ENCODE measurements around the gene PDGFA. TPM values are rescaled to one million over a fixed set of nuclear protein-coding genes. Genes with fewer than 3 reads are reported as not detected.
A peak's percentile ranks its signal among the peaks of the same experiment; 100 is the strongest.

The PDGFA gene
- total RNA-seq, 4 donors from 2014 or later: 5.1 to 13.5 (median 8.5) TPM

DNA sequence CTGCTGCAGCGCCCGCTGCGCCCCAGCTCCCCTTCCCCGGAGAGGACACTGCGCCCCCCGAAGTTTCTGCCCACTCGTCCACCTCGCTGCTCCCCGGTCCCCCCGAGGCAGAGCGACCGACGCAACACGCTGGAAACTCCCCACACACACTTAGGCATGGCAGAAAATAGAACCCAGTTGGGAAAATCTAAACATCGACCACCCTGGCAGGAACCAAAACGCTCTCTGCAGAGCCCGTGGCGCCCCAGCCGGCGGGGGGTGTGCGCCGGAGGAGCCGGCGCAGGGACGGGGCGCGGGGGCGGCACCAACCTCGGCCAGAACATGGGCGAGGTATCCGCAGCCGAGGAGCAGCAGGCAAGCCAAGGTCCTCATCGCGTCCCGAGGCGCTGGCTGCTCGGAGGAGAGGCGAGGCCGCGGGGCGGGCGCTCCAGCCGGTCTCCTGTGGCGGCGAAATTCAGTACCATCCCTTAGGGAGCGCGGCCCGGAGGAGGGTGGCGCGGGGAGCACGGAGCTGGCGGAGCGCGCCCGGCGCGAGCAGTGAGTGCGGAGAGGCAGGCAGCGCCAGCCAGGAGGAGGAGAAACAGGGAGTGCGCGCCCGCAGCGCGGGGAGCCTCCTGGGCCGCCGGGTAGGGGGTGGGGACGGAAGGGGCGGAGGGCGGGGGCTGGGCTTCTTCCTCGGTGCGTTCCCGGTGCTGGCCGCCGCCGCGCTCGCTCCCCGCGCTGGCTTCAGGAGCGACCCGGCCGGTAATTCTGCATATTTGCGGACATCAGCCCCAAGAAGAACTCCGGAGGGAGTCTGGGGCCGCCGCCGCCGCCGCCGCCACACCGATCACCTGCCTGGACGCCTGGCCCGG, 789 bp downstream of the PDGFA start:
- DNase-seq: no peak
- WGBS, 2 donors: no CpG with 5 or more reads among the region's 93 CpGs
- TF ChIP-seq, protein P1, sequence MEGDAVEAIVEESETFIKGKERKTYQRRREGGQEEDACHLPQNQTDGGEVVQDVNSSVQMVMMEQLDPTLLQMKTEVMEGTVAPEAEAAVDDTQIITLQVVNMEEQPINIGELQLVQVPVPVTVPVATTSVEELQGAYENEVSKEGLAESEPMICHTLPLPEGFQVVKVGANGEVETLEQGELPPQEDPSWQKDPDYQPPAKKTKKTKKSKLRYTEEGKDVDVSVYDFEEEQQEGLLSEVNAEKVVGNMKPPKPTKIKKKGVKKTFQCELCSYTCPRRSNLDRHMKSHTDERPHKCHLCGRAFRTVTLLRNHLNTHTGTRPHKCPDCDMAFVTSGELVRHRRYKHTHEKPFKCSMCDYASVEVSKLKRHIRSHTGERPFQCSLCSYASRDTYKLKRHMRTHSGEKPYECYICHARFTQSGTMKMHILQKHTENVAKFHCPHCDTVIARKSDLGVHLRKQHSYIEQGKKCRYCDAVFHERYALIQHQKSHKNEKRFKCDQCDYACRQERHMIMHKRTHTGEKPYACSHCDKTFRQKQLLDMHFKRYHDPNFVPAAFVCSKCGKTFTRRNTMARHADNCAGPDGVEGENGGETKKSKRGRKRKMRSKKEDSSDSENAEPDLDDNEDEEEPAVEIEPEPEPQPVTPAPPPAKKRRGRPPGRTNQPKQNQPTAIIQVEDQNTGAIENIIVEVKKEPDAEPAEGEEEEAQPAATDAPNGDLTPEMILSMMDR (IDR thresholded peaks at IDR 0.05): no peak
- peak in 2 of 4 donors; percentile 59 to 72 for TF ChIP-seq POLR2A (IDR thresholded peaks at IDR 0.05)
- Histone ChIP-seq H3K27me3 (peaks cover 0 to 87% (median 13%) of the 10 kb centered on the region in 4 donors), H3K4me1 (peaks cover 47 to 87% (median 63%) of the 10 kb centered on the region in 3 donors), H3K9me3 (no peaks in the 10 kb centered on the region), H3K36me3 (no peaks in the 10 kb centered on the region), H3K4me3 (peak overlapping the region; percentile 57 to 78 (median 62)), H3K27ac (peak overlapping the region; percentile 81 to 95 (median 89))
- intact Hi-C loops (cut with DNase I): no loop called here

DNA sequence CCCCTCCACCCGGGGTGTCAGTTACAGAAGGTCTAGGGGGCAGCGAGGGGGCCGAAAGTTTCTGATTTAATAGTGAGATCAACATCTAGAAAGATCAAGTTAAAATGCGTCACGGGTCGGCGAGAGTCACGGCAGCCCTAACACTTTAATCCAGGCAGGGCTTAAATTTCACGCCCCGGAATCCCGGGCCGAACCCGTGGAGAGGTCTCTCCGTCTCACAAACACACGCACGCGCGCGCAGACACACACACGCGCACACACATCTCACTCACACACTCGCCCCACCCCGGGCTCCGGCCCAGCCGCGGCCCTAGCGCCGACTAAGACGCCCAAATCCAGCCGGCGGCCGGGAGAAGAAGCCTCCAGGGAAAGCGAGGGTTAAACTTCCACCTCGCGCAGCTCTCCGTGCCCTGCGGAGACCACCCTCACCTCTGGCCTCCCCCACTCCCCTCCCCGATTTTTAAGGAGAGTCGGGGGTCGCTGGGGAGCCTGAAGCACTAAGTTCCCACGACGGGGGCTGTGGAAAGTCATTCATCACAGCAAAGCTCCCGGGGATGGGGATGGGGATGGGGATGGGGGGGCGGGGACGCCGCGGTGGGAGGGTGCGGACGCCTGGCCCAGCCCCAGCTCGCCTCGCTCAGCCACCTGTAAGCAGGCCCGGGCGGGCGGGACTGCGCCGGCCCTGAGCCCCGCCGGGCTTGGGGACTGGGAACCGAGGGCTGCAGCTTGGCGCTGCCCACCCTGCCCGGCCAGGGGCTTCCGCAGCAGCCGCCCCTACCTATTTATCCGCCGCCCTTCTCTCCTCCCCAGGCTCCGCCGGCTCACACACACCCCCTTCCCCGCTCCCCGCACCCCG, 1.6 kb downstream of the PDGFA start:
- H3K36me3 ChIP-seq: no peaks in the 10 kb centered on the region
- no peaks in the 10 kb centered on the region for H3K9me3 ChIP-seq
- TF ChIP-seq, protein P1 (IDR thresholded peaks at IDR 0.05): no peak
- peak in 2 of 4 donors; percentile 14 to 17 for TF ChIP-seq POLR2A (IDR thresholded peaks at IDR 0.05)
- peak overlapping the region; percentile 57 to 78 (median 62) for H3K4me3 ChIP-seq
- intact Hi-C loops (cut with DNase I): no loop called here
- no peak for DNase-seq
- H3K4me1 ChIP-seq: peaks cover 50 to 94% (median 63%) of the 10 kb centered on the region in 3 donors
- 0 to 1% methylated on average over 26 to 27 of the region's 70 CpGs for WGBS, 2 donors
- peaks cover 0 to 87% (median 13%) of the 10 kb centered on the region in 4 donors for H3K27me3 ChIP-seq
- peak overlapping the region; percentile 81 to 95 (median 89) for H3K27ac ChIP-seq

DNA sequence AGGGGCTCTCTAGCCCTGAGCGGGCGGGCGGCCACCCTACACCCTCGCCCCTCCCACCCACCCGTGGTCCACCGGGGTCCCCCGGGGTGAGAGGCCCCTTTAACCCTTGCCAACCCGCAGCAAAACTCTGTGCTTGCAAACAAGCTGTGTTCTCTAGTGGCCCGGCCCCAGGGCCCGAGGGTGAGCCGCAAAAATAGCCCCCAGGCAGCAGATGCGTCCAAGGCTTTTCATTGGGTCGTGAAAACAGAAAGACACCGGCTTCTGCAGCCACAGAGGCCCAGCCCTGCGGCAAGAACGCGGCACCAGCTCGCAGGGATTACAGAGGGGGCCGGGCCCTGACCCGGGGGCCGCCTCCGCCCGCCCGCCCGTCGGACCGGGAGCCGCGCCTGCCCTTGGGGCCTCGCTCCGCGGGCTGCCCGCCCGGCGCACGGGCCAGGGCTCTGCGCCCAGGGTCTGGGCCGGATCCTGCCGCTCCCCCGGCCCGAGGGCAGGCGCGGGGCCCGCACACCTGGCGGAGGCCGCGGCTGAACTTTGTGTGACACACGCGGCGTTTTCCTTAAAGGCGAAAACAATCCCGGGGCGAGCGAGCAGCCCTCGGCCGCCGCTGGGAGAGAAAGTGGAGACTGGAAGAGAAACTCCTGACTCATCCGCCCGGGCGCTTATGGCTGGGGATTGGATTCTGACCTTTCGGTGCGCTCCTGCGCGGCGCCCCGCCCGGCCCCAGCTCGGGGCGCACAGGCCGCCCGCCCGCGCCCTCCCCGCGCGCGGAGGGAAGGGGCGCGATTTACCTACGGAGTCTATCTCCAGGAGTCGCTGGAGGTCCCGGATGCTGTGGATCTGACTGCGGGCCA, 2.8 kb downstream of the PDGFA start:
- H3K4me1 ChIP-seq: peaks cover 50 to 94% (median 63%) of the 10 kb centered on the region in 3 donors
- peak overlapping the region; percentile 81 to 95 (median 89) for H3K27ac ChIP-seq

DNA sequence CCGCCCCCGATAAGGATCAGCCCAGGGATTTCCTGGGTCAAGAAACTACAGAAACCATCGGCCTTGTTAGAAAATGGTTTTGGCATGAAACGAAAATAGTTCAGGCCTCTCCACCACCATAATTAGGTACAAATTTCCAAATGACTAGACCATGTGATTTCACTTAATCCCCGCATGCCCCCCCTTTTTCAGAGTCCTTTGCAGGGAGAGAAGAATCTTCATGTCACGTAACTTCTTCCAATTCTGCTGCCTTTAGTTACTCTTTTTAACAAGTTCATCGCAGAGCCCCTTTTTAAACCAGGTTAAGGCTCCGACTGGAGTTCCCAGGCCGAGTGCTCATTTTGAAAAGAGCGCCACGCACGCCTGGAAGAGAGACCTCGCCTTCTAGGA, 3.4 kb downstream of the PDGFA start:
- peak overlapping the region; percentile 57 to 78 (median 62) for H3K4me3 ChIP-seq
- peaks cover 50 to 94% (median 57%) of the 10 kb centered on the region in 3 donors for H3K4me1 ChIP-seq
- WGBS, 2 donors: 34 to 65% methylated on average over 6 to 9 of the region's 13 CpGs
- no peak for TF ChIP-seq POLR2A (IDR thresholded peaks at IDR 0.05)
- TF ChIP-seq, protein P1 (IDR thresholded peaks at IDR 0.05): no peak
- intact Hi-C loops (cut with DNase I): no loop called here
- H3K27ac ChIP-seq: peak overlapping the region; percentile 81 to 95 (median 89)
- no peak for DNase-seq
- peaks cover 0 to 78% (median 3%) of the 10 kb centered on the region in 4 donors for H3K27me3 ChIP-seq
- H3K36me3 ChIP-seq: peaks cover 0 to 8% (median 0%) of the 10 kb centered on the region in 3 donors
- H3K9me3 ChIP-seq: no peaks in the 10 kb centered on the region

More for the DNA sequence above, 2.8 kb downstream of the PDGFA start:
- H3K36me3 ChIP-seq: peaks cover 0 to 2% (median 0%) of the 10 kb centered on the region in 3 donors
- H3K4me3 ChIP-seq: peak overlapping the region; percentile 57 to 78 (median 62)
- TF ChIP-seq, protein P1 (IDR thresholded peaks at IDR 0.05): peak in 1 of 6 experiments; percentile 7
- TF ChIP-seq POLR2A (IDR thresholded peaks at IDR 0.05): peak in 1 of 4 donors; percentile 17
- WGBS, 2 donors: 2% methylated on average over 13 of the region's 83 CpGs; no CpG with 5 or more reads in 1 of the 2 donors
- peaks cover 0 to 84% (median 5%) of the 10 kb centered on the region in 4 donors for H3K27me3 ChIP-seq
- no peaks in the 10 kb centered on the region for H3K9me3 ChIP-seq
- DNase-seq: no peak
- intact Hi-C loops (cut with DNase I): no loop called here

All from esophagus squamous epithelium (tissue), 5 donors.